Upper lobe of left lung (tissue), 6 donors: Measurements from ENCODE around the gene CX3CR1. TPM values are rescaled to one million over a fixed set of nuclear protein-coding genes. Genes with fewer than 3 reads are reported as not detected.

Experiments
- ATAC-seq, 2 donors: fragments of 200-7000 bp; cut with Tn5 transposase; one replicate each; pipeline ENCODE4 v1.9.1; 2022; ENCODE audit warnings: mild to moderate bottlenecking in 2 of 2, moderate library complexity in 2 of 2; ENCODE audit not compliant: low FRiP score in 2 of 2
- DNase-seq, 2 donors: peaks; one replicate each; pipeline ENCODE4 v3.0.0-alpha.2; 2019 to 2020
- H3K27ac ChIP-seq, 4 donors: fragments of 200-600 bp; sonication (generic); one replicate each; pipeline ENCODE4 v1.5.1; 2016 to 2019
- H3K27me3 ChIP-seq, 4 donors: fragments of 200-600 bp; sonication (generic); one replicate each; pipeline ENCODE4 v1.5.1; 2017 to 2019
- H3K36me3 ChIP-seq, 4 donors: fragments of 200-600 bp; sonication (generic); one replicate each; pipeline ENCODE4 v1.5.1; 2016 to 2019
- H3K4me1 ChIP-seq, 4 donors: fragments of 200-600 bp; sonication (generic); one replicate each; pipeline ENCODE4 v1.5.1; 2018 to 2019
- H3K4me3 ChIP-seq, 4 donors: fragments of 200-600 bp; sonication (generic); one replicate each; pipeline ENCODE4 v1.5.1; 2017 to 2019; ENCODE audit warnings: mild to moderate bottlenecking in 2 of 4, moderate library complexity in 1 of 4
- H3K9me3 ChIP-seq, 4 donors: fragments of 200-600 bp; sonication (generic); one replicate each; pipeline ENCODE4 v1.5.1; 2018 to 2019
- CTCF ChIP-seq, 6 experiments: fragments of 450-650 bp in 4 of 6; fragments of 200-600 bp in 2 of 6; sonication (generic) in 2 of 6; IDR thresholded peaks; one replicate each; pipeline ENCODE4 v1.5.1; 2016 to 2019; ENCODE audit warnings: antibody characterized with exemption in 6 of 6
- EP300 ChIP-seq, 4 donors: sonication (generic); formaldehyde crosslinking; IDR thresholded peaks; one replicate each; pipeline ENCODE4 v1.5.1; 2017; ENCODE audit warnings: antibody characterized with exemption in 4 of 4, control low read depth in 2 of 4
- POLR2A ChIP-seq, 4 donors: fragments of 450-650 bp; IDR thresholded peaks; one replicate each; pipeline ENCODE4 v1.5.1; 2016 to 2017; ENCODE audit warnings: antibody characterized with exemption in 4 of 4, mild to moderate bottlenecking in 2 of 4
- POLR2AphosphoS5 ChIP-seq, 2 donors: sonication (generic); formaldehyde crosslinking; IDR thresholded peaks; one replicate each; pipeline ENCODE4 v1.5.1; 2017; ENCODE audit warnings: antibody characterized with exemption in 2 of 2
- WGBS, 2 donors: methylation state at CpG; one replicate each; pipeline ENCODE4 v1.1.5; 2017 to 2018; 5-methylcytosine and 5-hydroxymethylcytosine counted together
- total RNA-seq, 6 donors: library from RNA; depleted of rRNA in 4 of 6; stranded (reverse); fragments of >200 nt in 4 of 6; gene quantifications; one replicate each; pipeline versions ENCODE4 v1.1.0 to v1.2.1, GENCODE V29; 2016 to 2021
- donor health status: DM: no; HTN: no; CAD: no; lungs with moderate emphysema.
- donor health status: DM: no; HTN: yes; CAD: no; lungs with severe emphysema.

Gene CX3CR1
- total RNA-seq, 6 donors from 2014 or later: 0.59 to 15.3 (median 2.5) TPM

DNA sequence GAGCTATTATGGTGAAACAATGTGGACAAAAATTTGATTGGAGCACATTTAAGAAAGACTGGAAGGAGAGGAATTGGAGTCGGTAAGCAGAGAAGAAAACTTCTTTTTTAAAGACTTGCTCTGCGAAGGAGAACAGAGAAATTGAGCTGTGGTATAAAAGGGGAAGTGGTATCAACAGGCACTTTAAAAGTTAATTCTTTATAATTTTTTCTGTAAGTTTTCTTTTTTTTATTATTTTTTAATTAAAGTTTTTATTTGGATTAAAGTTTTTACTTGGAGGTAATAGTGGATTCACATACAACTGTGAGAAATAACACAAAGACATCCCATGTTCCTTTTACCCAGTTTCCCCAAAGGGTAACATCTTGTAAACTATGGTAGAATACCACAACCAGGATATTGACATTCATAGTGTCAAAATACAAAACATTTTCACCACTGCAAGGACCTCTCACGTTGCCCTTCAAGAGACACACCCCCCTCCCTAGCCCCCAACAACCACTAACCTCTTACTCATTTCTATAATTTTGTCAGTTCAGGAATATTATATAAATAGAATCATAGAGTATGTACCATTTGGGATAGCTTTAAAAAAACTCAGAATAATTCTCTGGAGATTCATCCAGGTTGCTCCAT, 53.6 kb downstream of the CX3CR1 start:
- TF ChIP-seq CTCF (IDR thresholded peaks at IDR 0.05) (no peak), POLR2A (IDR thresholded peaks at IDR 0.05) (no peak), EP300 (IDR thresholded peaks at IDR 0.05) (no peak), POLR2AphosphoS5 (IDR thresholded peaks at IDR 0.05) (no peak)
- WGBS, 2 donors: 43 to 51% methylated on average over 3 of the region's 3 CpGs
- H3K9me3 ChIP-seq: no peaks in the 10 kb centered on the region
- ATAC-seq (no peak), DNase-seq (no peak)
- H3K4me3 ChIP-seq: no peak overlapping the region
- no peak overlapping the region for H3K27ac ChIP-seq
- H3K4me1 ChIP-seq: no peaks in the 10 kb centered on the region
- H3K27me3 ChIP-seq: no peaks in the 10 kb centered on the region
- no peaks in the 10 kb centered on the region for H3K36me3 ChIP-seq

GRCh38 chr3:39224288-39224687, 55.5 kb downstream of the CX3CR1 start:
- H3K4me1 ChIP-seq: no peaks in the 10 kb centered on the region
- H3K36me3 ChIP-seq: no peaks in the 10 kb centered on the region
- ATAC-seq (no peak), DNase-seq (no peak)
- no peak overlapping the region for H3K27ac ChIP-seq
- 74 to 88% methylated on average over 2 of the region's 2 CpGs for WGBS, 2 donors
- TF ChIP-seq CTCF (IDR thresholded peaks at IDR 0.05) (no peak), POLR2AphosphoS5 (IDR thresholded peaks at IDR 0.05) (no peak), EP300 (IDR thresholded peaks at IDR 0.05) (no peak), POLR2A (IDR thresholded peaks at IDR 0.05) (no peak)
- no peak overlapping the region for H3K4me3 ChIP-seq
- no peaks in the 10 kb centered on the region for H3K9me3 ChIP-seq
- H3K27me3 ChIP-seq: no peaks in the 10 kb centered on the region

GRCh38 chr3:39222939-39223338, 56.9 kb downstream of the CX3CR1 start:
- ATAC-seq: no peak
- Histone ChIP-seq H3K27me3 (no peaks in the 10 kb centered on the region), H3K4me3 (no peak overlapping the region), H3K27ac (no peak overlapping the region), H3K4me1 (no peaks in the 10 kb centered on the region), H3K9me3 (no peaks in the 10 kb centered on the region), H3K36me3 (no peaks in the 10 kb centered on the region)
- no peak for TF ChIP-seq EP300 (IDR thresholded peaks at IDR 0.05)
- no peak for TF ChIP-seq POLR2AphosphoS5 (IDR thresholded peaks at IDR 0.05)
- TF ChIP-seq CTCF (IDR thresholded peaks at IDR 0.05): no peak
- no peak for TF ChIP-seq POLR2A (IDR thresholded peaks at IDR 0.05)
- 75 to 85% methylated on average over 2 of the region's 2 CpGs for WGBS, 2 donors
- DNase-seq: no peak

DNA sequence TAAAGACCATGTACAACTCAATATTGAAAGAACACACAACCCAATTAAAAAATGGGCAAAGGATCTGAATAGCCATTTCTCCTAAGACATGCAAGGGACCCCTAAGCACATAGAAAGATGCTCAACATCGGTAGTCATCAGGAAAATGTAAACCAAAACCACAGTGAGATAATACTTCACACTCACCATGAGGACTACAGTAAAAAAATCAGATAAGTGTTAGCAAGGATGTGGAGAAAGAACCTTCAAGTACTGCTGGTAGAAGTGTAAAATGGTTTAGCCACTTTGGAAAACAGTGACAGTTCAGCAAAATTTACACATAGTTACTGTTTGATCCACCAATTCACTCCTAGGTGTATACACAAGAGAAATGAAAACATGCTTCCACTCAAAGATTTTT, 57.4 kb downstream of the CX3CR1 start:
- H3K9me3 ChIP-seq: no peaks in the 10 kb centered on the region
- no peak overlapping the region for H3K27ac ChIP-seq
- no peaks in the 10 kb centered on the region for H3K27me3 ChIP-seq
- no peak for ATAC-seq
- H3K4me1 ChIP-seq: no peaks in the 10 kb centered on the region
- H3K4me3 ChIP-seq: no peak overlapping the region
- TF ChIP-seq POLR2AphosphoS5 (IDR thresholded peaks at IDR 0.05): no peak
- no peak for TF ChIP-seq POLR2A (IDR thresholded peaks at IDR 0.05)
- TF ChIP-seq CTCF (IDR thresholded peaks at IDR 0.05): no peak
- TF ChIP-seq EP300 (IDR thresholded peaks at IDR 0.05): no peak
- H3K36me3 ChIP-seq: no peaks in the 10 kb centered on the region
- no peak for DNase-seq
- WGBS, 2 donors: 58 to 81% methylated on average over 1 of the region's 1 CpG

GRCh38 chr3:39221141-39221530, 58.7 kb downstream of the CX3CR1 start:
- Histone ChIP-seq H3K27me3 (no peaks in the 10 kb centered on the region), H3K36me3 (no peaks in the 10 kb centered on the region), H3K9me3 (no peaks in the 10 kb centered on the region), H3K4me1 (no peaks in the 10 kb centered on the region), H3K27ac (no peak overlapping the region), H3K4me3 (no peak overlapping the region)
- TF ChIP-seq POLR2AphosphoS5 (IDR thresholded peaks at IDR 0.05) (no peak), POLR2A (IDR thresholded peaks at IDR 0.05) (no peak), EP300 (IDR thresholded peaks at IDR 0.05) (no peak), CTCF (IDR thresholded peaks at IDR 0.05) (no peak)
- ATAC-seq (no peak), DNase-seq (no peak)
